ENCODE data around the gene SLC12A7. TPM values are rescaled to one million over a fixed set of nuclear protein-coding genes. Genes with fewer than 3 reads are reported as not detected.

The SLC12A7 gene
- total and polyA plus RNA-seq, 9 of the 15 experiments (the other 6 are each of a cell fraction or from before 2014, with no cell fraction given), result 0.01 to 3.1 (median 0.56) TPM

DNA sequence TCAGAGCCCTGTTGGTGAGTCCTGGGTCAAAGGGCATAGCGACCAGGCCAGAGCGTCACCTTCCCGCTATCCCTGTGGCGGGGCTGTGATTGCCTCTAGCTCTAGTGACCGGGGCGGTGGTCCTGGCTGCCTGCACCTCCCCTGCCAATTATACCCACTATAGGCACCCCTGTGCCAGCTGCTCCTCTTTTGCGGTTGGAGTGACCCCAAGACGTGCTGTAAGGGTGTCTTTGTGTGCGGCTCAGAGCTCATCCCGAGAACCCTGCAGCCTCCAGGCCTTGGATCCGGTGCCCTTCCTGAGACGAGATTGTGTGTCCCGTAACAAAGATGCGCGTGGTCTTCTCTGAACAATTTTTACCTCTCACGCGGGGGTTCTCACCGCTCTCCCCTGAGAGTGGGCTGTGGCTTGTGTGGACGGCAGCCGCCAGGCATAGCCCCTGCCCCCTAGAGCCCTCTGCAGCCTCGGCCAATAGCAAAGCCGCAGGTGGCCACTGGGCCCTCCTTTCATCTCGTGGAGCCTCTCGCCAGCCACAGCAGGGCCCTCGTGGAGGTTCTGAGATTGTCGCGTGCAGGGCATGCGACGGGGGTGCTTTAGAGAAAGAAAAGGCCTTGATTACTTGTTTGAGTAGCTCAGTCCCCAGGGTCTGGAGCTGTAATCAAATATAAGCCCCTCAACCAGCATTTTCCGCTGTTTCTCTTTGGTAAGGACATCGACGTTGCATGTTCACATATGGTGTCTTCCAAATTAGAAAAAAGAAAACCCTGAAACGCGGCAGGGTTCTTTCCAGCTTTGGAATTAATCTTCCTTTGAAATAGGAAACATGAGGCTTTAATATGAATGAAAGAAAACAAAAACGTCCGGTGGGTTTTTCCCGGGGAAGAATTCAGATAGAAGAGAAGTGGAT is 92.6 kb downstream of the SLC12A7 start:
- no TSS peak for BruUV-seq (replicated peaks)
- in situ Hi-C loops (cut with MboI), result no loop called here
- 13% methylated on average over 37 of the region's 37 CpGs for WGBS (ENCODE audit: insufficient coverage, low coverage, missing lambda C conversion rate)
- no peak for FAIRE-seq
- TF ChIP-seq ZSCAN29 (IDR thresholded peaks at IDR 0.05), result no peak
- TF ChIP-seq SAFB (IDR thresholded peaks at IDR 0.05; ENCODE audit: borderline replicate concordance, low read depth, low read length), result no peak
- no peak for TF ChIP-seq FOXP1 (CRISPR knock-in tag; IDR thresholded peaks at IDR 0.05)
- no peak for TF ChIP-seq TFAM (CRISPR knock-in tag; conservative IDR thresholded peaks at IDR 0.05)
- TF ChIP-seq, protein P1, sequence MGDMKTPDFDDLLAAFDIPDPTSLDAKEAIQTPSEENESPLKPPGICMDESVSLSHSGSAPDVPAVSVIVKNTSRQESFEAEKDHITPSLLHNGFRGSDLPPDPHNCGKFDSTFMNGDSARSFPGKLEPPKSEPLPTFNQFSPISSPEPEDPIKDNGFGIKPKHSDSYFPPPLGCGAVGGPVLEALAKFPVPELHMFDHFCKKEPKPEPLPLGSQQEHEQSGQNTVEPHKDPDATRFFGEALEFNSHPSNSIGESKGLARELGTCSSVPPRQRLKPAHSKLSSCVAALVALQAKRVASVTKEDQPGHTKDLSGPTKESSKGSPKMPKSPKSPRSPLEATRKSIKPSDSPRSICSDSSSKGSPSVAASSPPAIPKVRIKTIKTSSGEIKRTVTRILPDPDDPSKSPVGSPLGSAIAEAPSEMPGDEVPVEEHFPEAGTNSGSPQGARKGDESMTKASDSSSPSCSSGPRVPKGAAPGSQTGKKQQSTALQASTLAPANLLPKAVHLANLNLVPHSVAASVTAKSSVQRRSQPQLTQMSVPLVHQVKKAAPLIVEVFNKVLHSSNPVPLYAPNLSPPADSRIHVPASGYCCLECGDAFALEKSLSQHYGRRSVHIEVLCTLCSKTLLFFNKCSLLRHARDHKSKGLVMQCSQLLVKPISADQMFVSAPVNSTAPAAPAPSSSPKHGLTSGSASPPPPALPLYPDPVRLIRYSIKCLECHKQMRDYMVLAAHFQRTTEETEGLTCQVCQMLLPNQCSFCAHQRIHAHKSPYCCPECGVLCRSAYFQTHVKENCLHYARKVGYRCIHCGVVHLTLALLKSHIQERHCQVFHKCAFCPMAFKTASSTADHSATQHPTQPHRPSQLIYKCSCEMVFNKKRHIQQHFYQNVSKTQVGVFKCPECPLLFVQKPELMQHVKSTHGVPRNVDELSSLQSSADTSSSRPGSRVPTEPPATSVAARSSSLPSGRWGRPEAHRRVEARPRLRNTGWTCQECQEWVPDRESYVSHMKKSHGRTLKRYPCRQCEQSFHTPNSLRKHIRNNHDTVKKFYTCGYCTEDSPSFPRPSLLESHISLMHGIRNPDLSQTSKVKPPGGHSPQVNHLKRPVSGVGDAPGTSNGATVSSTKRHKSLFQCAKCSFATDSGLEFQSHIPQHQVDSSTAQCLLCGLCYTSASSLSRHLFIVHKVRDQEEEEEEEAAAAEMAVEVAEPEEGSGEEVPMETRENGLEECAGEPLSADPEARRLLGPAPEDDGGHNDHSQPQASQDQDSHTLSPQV (IDR thresholded peaks at IDR 0.05), result no peak
- TF ChIP-seq ZNF76 (CRISPR knock-in tag; IDR thresholded peaks at IDR 0.05; ENCODE audit: borderline replicate concordance), result no peak
- TF ChIP-seq, protein P2, sequence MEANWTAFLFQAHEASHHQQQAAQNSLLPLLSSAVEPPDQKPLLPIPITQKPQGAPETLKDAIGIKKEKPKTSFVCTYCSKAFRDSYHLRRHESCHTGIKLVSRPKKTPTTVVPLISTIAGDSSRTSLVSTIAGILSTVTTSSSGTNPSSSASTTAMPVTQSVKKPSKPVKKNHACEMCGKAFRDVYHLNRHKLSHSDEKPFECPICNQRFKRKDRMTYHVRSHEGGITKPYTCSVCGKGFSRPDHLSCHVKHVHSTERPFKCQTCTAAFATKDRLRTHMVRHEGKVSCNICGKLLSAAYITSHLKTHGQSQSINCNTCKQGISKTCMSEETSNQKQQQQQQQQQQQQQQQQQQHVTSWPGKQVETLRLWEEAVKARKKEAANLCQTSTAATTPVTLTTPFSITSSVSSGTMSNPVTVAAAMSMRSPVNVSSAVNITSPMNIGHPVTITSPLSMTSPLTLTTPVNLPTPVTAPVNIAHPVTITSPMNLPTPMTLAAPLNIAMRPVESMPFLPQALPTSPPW (CRISPR knock-in tag; IDR thresholded peaks at IDR 0.05), result no peak
- no peak for TF ChIP-seq ATF1 (CRISPR knock-in tag; IDR thresholded peaks at IDR 0.05)
- TF ChIP-seq ATF1 (tag; IDR thresholded peaks at IDR 0.05), result no peak
- TF ChIP-seq, protein P3, sequence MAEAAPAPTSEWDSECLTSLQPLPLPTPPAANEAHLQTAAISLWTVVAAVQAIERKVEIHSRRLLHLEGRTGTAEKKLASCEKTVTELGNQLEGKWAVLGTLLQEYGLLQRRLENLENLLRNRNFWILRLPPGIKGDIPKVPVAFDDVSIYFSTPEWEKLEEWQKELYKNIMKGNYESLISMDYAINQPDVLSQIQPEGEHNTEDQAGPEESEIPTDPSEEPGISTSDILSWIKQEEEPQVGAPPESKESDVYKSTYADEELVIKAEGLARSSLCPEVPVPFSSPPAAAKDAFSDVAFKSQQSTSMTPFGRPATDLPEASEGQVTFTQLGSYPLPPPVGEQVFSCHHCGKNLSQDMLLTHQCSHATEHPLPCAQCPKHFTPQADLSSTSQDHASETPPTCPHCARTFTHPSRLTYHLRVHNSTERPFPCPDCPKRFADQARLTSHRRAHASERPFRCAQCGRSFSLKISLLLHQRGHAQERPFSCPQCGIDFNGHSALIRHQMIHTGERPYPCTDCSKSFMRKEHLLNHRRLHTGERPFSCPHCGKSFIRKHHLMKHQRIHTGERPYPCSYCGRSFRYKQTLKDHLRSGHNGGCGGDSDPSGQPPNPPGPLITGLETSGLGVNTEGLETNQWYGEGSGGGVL (CRISPR knock-in tag; IDR thresholded peaks at IDR 0.05), result no peak
- no peak for TF ChIP-seq TAF9B (IDR thresholded peaks at IDR 0.05; ENCODE audit: partially characterized antibody)
- TF ChIP-seq MEF2A (IDR thresholded peaks at IDR 0.05; ENCODE audit: control insufficient read depth, low read depth, low read length), result no peak
- no peak for DNase-seq (ENCODE audit: extremely low read depth in 1 of 4, low spot score in 3 of 4)
- Histone ChIP-seq H3K9me1 (ENCODE audit: control insufficient read depth, insufficient read depth, low read length) (no peaks in the 10 kb centered on the region), H2AFZ (ENCODE audit: low read depth, low read length) (no peak overlapping the region), H3K4me1 (replicated peaks in 1 of 2; ENCODE audit: control insufficient read depth in 2 of 2, insufficient read depth in 2 of 2, low read length in 2 of 2) (no peaks in the 10 kb centered on the region; a peak in 2 of 5 replicates), H3K4me2 (ENCODE audit: insufficient read depth, low read length) (no peak overlapping the region), H3K79me2 (ENCODE audit: control insufficient read depth, insufficient read depth, low read length) (no peaks in the 10 kb centered on the region), H3K27ac (ENCODE audit: extremely low read depth, low read depth, low read length) (no peak overlapping the region), H3K4me3 (no peak overlapping the region), H4K20me1 (replicated peaks; ENCODE audit: control insufficient read depth, insufficient read depth, low read length) (peaks cover 41% of the 10 kb centered on the region), H3K9me3 (replicated peaks; ENCODE audit: control insufficient read depth, insufficient read depth, low read depth, low read length) (no peaks in the 10 kb centered on the region), H3K9ac (ENCODE audit: insufficient read depth in 1 of 2, low read depth in 2 of 2, low read length in 2 of 2) (peak overlapping the region in 1 of 2 experiments; percentile 26; a peak in 1 of 4 replicates), H3K27me3 (ENCODE audit: control insufficient read depth in 2 of 2, insufficient read depth in 2 of 2, low read length in 2 of 2) (peaks cover 50 to 67% of the 10 kb centered on the region in 2 experiments), H3K36me3 (ENCODE audit: control insufficient read depth, insufficient read depth, low read length) (no peaks in the 10 kb centered on the region)
- intact Hi-C loops (cut with micrococcal nuclease), result no loop called here
- ATAC-seq, result no peak
- ChIA-PET POLR2A (interaction anchor here (1.6 to 2.3 kb wide), 2 partner anchors 8 to 12 kb away, joined by 5 to 10 read pairs; partner anchors contain the start of gene NKD2), CTCF (ENCODE audit: low intra/inter-chr PET ratio) (no interaction called here)

Data from K562 (cell line).